HG03354 (cell line): ENCODE data around the gene ACOT7.

Source experiments
- ATAC-seq: cut with Tn5 transposase; IDR thresholded peaks from one replicate; pipeline ENCODE4 v1.9.1; 2021; ENCODE audit warnings: mild to moderate bottlenecking; ENCODE audit not compliant: unreplicated experiment, poor library complexity, severe bottlenecking

Gene ACOT7

DNA sequence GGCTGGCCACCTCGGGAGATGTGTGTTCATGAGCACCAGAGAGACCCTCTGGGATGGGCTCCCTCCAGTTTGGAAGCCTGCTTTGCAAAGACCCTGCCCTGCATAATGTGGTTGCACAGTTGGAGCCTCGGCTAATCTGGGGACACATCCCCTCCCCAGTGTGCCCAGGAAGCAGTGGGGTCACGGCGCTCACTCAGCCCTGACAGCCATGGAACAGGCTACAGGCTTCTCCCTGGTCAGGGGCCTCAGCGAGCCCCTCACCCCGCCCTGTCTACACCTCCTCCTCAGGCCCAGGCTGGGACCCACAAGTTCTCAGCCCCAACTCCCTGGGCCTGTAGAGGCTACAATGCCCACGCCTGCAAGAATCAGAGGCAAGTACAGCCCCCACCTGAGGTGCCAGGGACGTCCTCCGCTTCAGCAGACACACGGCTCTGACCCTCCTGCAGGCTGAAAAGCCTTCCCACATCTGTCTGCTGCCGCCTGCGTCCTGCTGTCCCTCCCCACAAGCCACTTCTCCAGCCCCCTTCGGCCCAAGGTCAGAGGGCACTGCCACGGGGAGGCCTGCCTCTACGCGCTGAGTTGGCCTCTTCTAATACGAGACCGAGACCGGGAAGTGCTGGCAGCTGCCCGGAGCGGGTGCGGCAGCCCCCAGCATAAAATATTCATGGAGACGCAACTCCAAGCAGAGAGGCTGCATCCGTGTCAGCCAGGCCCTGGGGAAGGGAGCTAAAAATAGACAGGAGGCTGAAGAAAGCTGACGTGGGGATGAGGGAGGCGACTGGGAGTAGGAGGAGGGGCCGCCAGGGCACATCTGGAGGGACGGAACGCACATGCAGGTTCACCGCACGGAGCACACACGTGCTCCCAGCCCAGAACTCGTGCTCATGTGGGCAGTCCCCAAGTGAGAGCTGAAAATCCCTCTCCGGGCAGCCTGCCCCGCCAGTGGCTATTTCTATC, 117.5 kb downstream of the ACOT7 start:
- ATAC-seq = no peak

DNA sequence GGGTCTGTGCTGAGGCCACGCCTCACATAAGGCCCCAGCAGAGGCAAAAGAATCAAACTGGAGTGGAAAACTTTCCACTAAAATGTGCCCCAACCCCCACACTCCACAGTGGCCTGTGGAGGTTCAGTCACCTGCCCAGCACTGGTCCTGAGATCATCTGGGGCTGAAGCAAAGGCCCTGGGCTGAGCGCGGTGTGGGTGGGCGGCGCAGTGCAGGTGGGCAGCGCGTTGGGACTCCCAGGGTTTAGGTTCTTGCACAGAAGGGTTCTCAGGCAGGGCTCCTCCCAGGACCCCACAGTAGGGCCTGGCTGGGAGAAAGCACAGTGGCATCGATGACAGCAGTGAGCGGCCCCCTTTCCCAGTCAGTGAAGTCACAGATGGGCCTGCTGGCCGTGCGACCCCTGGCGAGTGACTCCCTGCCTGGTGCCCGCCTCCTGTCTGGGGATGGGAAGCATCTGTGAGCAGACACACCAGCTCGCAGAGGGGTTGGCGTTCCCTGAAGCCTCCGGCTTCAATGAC, 118.9 kb downstream of the ACOT7 start:
- ATAC-seq = no peak

- no peak for ATAC-seq
Observed at GRCh38 chr1:6274102-6274501, 119.5 kb downstream of the ACOT7 start.

GRCh38 chr1:6273380-6273891, 120.1 kb downstream of the ACOT7 start:
- ATAC-seq = no peak

DNA sequence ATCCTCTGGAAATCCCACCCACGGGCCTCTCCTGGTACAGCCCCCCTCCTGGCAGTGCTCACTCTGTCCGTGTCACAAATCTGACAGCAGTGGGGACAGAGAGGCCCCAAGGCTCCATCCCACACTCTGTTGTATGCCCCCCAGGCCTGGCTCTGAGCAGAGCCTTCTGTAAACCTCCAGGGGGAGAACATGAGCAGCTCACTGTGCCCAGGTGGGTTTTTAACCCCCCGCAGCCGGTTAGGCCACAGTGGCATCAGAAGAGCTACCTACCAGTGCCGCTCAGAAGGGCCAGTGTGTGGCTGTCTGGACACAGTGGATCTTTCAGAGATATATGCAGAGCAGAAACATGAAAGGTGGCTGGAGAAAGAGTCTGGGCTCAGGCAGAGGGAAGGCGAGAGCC, 120.7 kb downstream of the ACOT7 start:
- ATAC-seq = no peak

DNA sequence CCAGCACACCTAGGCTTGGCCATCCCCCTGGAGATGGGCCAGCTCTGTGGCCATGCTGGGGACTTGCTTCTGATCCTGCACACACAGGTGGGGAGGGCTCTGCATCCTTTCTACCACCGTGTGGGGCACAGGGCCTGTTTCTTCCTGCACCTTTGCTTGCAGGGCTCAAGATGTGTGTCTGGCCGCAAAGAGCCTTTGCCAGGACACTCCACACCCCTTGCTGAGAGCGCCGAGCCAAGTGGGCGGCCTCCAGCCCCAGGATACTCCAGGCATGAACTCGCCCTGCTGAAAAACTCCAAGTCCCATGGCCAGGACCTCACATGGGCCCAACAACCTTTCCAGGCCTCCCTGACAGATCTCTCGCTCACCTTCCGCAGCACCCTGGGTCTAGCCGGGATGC, 121.1 kb downstream of the ACOT7 start:
- ATAC-seq = no peak

GRCh38 chr1:6271554-6271953, 122.0 kb downstream of the ACOT7 start:
- ATAC-seq = no peak

DNA sequence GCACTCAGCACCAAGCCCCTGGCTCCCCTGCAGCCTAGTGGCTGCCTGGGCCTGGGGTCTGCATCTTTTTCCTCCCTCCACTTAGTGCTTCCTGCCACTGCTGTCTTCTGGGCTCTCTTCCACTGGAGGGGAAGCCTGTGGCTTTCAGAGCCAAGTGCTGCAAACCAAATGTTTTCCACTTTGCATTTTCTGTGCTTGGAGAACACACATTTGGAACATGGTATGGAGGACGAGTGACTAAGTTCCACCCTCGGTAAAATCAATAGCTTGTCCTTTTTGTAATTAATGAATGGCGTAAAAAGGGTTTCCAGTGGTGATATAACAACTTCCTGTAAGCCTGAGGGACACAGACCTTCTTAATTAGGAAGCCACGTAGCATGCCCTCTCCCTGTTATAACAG, 122.6 kb downstream of the ACOT7 start:
- no peak for ATAC-seq

GRCh38 chr1:6270401-6270800, 123.2 kb downstream of the ACOT7 start:
- ATAC-seq = no peak

GRCh38 chr1:6269720-6270400, 123.7 kb downstream of the ACOT7 start:
- ATAC-seq = no peak

GRCh38 chr1:6269296-6269695, 124.3 kb downstream of the ACOT7 start:
- no peak for ATAC-seq

DNA sequence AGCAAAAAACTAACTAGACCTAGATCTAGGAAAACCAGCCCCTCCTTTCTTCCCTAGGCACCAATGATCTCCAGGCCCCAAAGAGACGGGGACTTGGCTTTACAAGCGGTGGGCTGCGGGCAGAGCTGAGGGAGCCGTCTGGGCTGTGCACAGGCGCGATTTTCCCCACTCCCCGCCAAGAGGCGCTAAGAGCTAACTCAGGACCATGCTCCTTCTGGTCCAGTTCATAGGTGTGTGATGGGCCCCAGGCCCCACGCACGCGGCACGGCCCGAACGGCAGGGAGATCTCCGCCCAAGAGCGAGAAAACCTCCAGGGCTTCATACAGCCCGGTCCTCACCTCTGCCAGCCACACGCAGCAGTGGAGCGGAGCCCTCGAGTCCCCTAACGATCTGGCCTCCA, 125.2 kb downstream of the ACOT7 start:
- no peak for ATAC-seq

- no peak for ATAC-seq
Observed at GRCh38 chr1:6267686-6268322, 125.8 kb downstream of the ACOT7 start.

DNA sequence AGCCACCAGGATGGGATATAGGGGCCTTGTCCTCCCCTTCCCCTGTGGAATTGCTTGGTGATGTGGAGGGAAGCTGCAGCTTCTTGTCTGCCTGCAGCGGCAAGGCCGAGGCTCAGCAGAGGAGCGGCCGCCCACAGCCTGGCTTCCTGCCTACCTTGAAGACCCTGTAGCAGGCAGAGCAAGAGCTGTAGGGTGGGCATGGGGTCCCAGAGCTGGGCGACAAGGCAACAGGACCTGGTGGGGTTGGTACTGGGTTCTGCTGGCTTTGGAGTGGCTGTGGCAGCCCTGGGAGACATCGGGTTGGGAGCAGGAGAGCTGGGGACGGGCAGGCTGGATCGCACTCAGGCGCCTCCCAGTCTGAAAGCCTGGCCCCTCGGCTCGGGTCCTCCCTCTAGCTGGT, 126.9 kb downstream of the ACOT7 start:
- ATAC-seq = no peak

DNA sequence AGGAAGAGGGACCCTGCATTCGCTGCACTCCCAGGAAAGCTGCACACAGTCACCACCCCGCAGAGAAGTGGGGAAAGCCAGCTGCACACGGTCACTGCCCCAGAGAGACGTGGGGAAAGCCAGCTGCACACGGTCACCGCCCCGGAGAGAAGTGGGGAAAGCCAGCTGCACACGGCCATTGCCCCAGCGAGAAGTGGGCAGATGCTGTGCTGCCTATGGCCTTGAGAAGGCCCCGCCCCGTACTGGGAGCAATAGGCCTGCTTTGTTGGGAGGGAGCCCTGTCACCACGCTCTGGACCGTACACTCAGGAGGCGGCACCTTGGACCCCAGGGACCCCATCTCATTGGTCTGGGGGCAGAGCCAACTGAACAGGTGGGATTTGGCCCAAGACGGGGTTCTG, 128.4 kb downstream of the ACOT7 start:
- no peak for ATAC-seq

- no peak for ATAC-seq
Observed at GRCh38 chr1:6263716-6264115, 129.9 kb downstream of the ACOT7 start.

DNA sequence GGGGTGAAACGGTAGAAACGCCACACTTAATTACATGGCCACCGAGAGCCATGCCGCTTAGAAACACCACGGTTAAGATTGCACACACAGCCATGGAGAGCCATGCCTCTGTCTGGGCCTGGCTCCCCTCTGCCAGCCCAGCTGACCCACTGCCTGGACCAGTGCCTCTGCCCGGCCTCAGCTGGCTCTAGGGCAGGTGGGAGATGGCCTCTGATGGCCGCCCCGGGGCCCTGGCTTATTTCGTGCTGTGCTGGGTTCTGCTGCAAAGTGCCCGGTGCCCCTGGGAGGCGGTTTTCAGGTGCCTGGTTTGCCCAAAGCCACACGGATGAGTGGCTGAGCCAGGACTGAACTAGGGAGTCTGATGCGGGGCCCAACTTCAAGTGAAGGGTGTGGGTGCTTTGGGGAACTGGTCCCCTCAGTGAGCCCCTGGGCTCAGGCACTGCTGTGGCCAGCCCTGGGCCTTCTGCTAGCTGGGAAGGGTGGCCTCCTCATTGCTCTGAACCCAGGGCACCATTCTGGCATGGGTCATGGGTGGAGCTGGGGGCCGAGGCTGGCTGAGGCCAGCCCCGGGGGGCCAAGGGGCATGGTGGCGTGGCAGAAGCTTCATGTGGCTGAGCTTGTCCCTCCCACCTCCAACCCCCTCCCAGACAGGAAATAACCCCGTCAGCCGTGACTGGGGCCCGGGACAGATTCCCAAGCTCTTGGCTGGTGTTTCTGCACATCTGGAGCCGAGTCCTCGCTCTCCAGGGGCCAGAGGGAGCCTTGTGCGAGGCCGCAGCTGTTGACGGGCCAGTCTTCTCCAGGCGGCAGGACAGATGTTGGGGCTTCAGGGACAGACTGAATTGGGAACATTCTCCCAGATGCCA, 130.8 kb downstream of the ACOT7 start:
- no peak for ATAC-seq

GRCh38 chr1:6261615-6261995, 132.0 kb downstream of the ACOT7 start:
- ATAC-seq = no peak

DNA sequence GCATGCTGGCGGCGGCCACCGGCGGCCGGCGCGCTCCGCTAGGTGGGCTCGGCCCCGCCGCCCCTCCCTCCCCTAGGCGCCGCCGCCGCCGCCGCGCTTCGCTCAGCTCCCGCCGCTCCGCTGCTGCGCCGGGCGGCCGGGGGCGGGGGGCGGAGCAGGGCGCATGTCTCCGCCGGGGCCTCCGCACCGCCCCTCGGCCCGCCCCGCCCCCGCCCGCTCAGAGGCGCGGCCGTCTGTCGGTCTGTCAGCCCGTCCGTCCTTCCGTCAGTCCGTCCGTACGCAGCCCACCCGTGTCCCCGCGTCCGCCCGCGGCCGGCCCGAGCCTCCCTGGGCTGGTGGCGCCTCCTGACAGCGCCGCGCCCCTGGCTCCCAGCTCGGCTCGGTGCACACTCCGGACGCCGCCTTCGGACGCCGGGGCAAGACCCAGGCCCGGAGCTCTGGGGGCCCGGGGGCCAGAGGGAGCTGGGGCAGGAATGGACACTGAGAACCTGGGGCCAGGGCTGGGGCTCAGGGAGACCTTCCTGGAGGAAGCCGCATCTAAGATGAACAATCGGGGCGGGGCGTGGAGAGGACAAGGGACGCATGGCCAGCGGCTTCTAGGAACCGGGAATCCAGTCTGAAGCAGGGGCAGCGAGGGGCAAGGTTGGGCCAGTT, 132.5 kb downstream of the ACOT7 start, which contains the start of gene GPR153:
TSS of gene GPR153 (minus strand) at position 138 of the 654 bp plus-strand sequence. CDS start 6,193 bp downstream, outside the sequence.
- peak; percentile 38 for ATAC-seq
